Embryonic facial prominence (tissue), 1 donor: ENCODE data around the gene DEFB131A.
"Not testable (repeated sequence)": the region's sequence is repeated elsewhere in the genome, so short reads cannot be mapped to it uniquely, and the experiment has no call there.

Source experiments
- DNase-seq: peaks from one replicate; pipeline ENCODE4 v3.0.0-alpha.2; 2016; ENCODE audit errors: extremely low spot score

Gene DEFB131A

DNA sequence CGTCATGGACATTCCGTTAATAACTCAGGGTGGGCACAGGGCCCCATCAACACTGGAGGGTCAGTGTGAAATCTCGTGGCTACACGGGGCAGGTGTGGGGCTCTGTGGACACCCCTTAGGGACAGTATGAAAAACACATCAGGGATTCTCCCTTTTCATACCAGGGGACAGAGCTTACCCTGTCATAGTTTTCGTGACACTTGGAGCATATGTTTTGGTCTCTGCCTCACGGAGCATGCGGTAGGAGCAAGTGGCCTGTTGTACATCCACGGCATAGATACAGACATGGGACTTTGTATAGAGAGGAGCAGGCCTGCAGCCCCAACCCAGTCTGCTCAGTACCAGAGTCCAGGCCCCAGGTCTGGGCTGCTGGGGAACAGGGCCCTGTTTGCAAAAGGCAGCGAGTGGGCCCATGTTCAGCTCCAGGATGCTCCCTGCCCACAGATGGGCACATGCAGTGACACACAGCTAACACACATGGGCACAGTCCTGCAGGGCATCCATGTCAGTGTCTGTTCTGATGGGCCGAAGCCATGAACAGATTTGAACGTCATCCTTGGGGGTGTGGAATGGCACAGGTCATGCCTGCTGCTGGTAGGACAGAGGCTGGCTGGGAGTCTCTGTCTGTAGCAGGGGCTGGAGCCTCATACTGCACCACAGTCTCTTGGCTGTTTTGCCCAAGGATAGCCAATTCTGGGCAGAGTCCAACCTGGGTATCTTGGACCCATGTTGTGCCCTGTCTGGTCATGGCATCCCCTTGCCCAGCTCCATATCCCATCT, 50.2 kb downstream of the DEFB131A start:
- not testable (repeated sequence) for DNase-seq

DNA sequence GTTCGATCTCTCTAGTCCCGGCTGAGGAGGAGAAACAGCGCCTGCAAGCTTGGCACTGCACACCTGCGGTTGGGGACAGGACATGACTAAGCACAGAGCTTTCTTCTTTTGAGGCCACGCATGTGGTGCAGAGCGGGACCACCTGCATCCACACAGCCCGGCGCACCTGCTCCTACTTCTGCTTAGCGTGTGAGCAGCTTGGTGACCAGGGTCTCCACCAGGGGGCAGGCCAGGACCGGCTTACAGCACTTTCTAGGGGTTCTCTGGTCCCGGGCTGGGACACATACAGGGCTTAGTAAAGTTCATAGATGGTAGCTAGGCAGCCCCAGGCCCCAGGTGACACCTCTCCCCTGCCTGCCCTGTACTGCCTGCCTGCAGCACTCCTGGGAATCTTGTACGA, 51.2 kb downstream of the DEFB131A start:
- DNase-seq = not testable (repeated sequence)

DNA sequence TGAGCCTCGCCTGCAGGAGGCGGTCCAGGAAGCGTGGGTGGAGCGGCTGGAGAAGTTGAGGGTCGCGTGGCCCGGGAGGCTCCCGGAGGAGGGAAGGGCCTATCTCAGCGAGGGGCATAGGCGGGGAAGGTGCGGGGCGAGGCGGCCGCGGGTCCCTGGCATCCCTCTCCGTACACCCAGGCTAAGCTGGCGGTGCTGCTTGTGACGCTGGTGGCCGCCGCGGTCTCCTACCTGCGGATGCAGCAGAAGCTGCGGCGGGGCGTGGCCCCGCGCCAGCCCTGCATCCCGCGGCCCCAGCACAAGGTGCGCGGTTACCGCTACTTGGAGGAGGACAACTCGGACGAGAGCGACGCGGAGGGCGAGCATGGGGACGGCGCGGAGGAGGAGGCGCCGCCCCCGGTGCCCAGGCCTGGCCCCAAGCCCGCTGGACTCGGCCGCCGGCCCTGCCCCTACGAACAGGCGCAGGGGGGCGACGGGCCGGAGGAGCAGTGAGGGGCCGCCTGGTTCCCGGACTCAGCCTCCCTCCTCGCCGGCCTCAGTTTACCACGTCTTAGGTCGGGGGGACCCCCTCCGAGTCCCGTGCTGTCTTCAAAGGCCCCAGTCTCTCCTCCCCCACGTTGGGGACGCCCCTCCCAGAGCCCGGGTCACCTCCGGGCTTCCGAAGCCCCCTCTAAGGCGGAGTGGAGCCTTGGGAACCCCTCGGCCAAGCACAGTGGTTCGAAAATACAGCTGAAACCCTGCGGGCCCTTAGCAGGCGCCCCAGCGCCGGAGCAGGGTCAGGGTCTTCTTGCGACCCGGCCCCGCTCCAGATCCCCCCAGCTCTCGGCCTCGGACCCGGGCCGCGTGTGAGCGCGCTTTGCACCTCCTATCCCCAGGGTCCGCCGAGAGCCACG, 53.6 kb downstream of the DEFB131A start:
- not testable (repeated sequence) for DNase-seq

DNA sequence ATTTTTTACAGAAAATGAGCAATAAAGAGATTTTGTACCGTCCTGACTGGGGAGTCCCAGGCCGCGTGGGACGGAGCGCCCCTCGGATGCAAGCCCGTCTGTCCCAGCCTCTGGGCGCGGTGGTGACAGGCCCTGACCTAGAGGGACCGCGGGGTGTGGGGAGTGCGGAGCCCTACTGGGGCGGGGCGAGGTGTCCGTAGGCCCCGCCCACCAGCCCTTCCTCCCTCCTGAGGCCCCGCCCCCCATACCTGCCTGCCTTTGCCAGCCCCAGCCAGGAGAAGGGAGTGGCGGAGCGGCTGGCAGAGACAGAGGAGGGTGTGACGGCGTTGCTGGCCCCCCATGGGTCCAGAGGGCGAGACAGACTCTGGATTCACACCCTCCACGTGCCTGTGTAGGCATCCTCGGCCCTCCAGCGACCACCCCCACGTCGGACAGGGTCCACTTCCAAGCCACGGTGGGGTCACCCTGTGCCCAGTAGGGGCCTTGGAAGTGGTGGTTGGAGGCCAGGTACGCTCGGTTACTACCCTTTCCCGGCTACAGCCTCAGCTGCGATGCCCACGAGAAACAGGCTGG, 54.3 kb downstream of the DEFB131A start:
- DNase-seq = not testable (repeated sequence)

DNA sequence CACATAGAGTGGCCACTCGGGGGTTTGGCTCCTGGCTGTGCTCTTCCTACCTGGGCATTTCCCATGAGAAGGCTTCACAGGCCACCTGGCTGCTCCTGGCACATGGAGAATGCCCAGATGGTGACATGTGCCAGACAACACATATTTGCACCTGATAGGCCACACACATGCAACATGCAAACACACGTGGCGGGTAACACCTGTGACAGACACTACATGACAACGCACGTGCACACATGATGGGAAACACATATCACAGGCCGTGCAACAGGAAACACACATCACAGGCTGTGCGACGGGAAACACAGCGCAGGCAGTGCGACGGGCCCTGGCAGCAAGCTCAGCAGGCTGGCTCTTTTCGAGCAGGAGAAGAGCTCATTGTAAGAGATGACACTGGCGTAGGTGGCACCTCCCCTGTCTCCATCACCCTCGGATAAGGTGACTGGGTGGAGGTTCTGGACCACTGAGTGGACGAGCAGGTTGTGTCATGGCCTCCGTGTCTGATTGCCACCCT, 55.8 kb downstream of the DEFB131A start:
- not testable (repeated sequence) for DNase-seq
